HFF-Myc (cell line): ENCODE data around the gene TAF10.

Source experiments
- DNase-seq: peaks from one replicate; pipeline ENCODE4 v3.0.0-alpha.2; 2011; ENCODE audit warnings: low read depth; ENCODE audit errors: extremely low read depth
- H3K4me3 ChIP-seq: replicated peaks from 2 replicates; pipeline ENCODE4 v1.5.1; 2011; ENCODE audit warnings: low read depth, mild to moderate bottlenecking, control low read depth, low read length
- CTCF ChIP-seq: IDR thresholded peaks from 2 replicates; pipeline ENCODE4 v1.5.1; 2012; ENCODE audit warnings: mild to moderate bottlenecking, low read depth, low read length, control low read depth; ENCODE audit errors: missing control alignments

Gene TAF10

GRCh38 chr11:6608726-6609501 is 3.1 kb downstream of the TAF10 start:
- TF ChIP-seq CTCF, result no peak
- no peak for DNase-seq
- H3K4me3 ChIP-seq, result no peak overlapping the region

GRCh38 chr11:6608011-6608410 is 4.0 kb downstream of the TAF10 start:
- H3K4me3 ChIP-seq, result no peak overlapping the region
- no peak for DNase-seq
- no peak for TF ChIP-seq CTCF

- no peak for DNase-seq
- H3K4me3 ChIP-seq, result no peak overlapping the region
- TF ChIP-seq CTCF, result no peak
Observed at GRCh38 chr11:6607190-6607795, 4.7 kb downstream of the TAF10 start.

GRCh38 chr11:6606471-6607189 is 5.4 kb downstream of the TAF10 start:
- TF ChIP-seq CTCF, result no peak
- DNase-seq, result peak; percentile 96
- H3K4me3 ChIP-seq, result peak overlapping the region; percentile 92

DNA sequence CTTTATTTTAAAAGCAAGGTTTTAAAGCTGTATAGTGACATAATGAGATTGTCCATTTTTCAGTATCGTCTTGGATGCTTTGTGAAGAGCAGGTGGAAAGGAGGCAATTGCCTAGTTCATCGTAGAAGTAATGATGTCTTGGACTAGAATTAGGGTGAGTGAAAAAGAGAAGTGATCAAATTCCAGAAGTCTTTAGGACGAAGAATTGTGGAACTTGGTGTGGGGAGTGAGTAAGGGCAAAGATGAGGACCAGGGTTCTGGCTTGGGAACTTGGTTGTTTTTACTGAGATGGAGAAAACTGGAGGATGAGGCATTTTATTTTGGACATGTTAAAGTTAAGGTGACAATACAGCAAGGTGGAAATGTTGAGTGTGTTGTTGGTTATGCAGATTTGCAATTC is 7.2 kb downstream of the TAF10 start:
- DNase-seq, result no peak
- peak overlapping the region; percentile 92 for H3K4me3 ChIP-seq
- no peak for TF ChIP-seq CTCF

DNA sequence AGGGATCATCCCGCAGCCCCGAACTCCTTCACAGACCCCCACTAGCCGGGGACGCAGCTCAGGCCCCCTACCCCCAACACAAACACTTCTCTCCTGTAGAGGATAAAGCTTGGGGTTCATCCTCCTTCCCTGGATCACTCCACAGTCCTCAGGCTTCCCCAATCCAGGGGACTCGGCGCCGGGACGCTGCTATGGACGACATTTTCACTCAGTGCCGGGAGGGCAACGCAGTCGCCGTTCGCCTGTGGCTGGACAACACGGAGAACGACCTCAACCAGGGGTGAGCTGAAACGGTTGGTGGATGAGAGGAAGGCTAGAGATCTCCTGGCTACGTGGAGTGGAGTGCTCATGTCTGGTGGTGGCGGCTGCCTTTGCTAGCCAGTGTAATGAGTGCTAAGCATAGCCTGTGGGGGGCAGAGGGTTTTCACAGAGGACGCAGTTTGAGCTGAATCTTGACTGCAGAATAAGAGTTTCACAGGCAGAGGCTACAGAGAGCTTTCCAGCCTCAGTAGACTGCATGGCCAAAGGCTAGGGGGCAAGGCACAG is 7.9 kb downstream of the TAF10 start:
- no peak for TF ChIP-seq CTCF
- peak; percentile 52 for DNase-seq
- peak overlapping the region; percentile 92 for H3K4me3 ChIP-seq
